ENCODE results near the gene RIN1.
"Not testable (repeated sequence)": the region's sequence is repeated elsewhere in the genome, so short reads cannot be mapped to it uniquely, and the experiment has no call there.

RIN1 gene

GRCh38 chr11:66314186-66314501 is 22.1 kb downstream of the RIN1 start:
- Histone ChIP-seq H3K4me3 (ENCODE audit: low read depth, low read length) (peak overlapping the region; percentile 54), H3K36me3 (replicated peaks) (no peaks in the 10 kb centered on the region), H3K27me3 (replicated peaks) (no peaks in the 10 kb centered on the region), H3K27ac (peak overlapping the region; percentile 97)
- TF ChIP-seq, protein P1, sequence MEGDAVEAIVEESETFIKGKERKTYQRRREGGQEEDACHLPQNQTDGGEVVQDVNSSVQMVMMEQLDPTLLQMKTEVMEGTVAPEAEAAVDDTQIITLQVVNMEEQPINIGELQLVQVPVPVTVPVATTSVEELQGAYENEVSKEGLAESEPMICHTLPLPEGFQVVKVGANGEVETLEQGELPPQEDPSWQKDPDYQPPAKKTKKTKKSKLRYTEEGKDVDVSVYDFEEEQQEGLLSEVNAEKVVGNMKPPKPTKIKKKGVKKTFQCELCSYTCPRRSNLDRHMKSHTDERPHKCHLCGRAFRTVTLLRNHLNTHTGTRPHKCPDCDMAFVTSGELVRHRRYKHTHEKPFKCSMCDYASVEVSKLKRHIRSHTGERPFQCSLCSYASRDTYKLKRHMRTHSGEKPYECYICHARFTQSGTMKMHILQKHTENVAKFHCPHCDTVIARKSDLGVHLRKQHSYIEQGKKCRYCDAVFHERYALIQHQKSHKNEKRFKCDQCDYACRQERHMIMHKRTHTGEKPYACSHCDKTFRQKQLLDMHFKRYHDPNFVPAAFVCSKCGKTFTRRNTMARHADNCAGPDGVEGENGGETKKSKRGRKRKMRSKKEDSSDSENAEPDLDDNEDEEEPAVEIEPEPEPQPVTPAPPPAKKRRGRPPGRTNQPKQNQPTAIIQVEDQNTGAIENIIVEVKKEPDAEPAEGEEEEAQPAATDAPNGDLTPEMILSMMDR (IDR thresholded peaks at IDR 0.05; ENCODE audit: low read depth, low read length, missing control alignments) = no peak
- DNase-seq = no peak
- in situ Hi-C loops (cut with HindIII; ENCODE audit: low pct_ligation_motif_present, low sequenced_read_pairs) = no loop called here

DNA sequence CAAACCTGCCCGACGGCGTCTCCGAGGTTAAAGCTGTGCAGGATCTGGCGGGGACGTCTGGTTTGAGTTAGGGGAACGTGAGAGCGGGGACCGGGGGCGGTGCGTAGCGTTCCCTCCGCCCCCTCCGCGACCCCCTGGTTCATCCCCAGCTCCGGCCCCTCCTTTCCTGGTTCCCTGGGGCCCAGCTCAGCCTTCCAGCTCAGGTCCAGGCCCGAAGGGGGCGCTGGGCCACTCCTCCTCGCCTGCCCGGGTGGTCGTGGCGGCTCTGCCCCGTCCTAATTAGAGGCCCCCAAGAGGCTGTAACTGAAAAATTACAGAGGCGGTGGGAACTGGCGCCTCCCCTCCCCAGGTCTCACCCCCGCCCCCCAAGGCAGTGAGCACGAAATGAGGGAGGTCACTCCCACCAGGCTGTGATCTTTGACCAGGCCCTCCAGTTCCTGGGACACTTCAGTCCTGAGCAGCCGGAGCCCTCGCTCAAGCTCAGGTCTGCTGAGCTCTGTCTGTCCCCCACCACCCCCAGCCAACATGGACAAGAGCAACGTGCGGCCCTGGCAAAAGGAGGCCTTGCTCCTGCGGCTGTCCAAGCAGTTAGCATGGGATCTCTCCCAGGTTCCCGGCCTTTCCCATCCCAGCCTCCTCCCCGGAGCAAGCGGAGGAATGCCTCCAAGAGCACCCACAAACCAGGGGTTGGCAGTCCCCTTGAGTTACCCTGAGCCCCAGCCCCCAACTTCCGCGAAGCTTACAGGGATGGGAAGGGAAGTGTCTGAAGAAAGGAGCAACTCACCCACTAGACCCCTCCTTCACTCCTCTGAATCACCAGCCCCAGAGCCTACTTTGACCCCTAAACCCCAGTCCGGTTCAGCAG is 22.7 kb downstream of the RIN1 start:
- Histone ChIP-seq H3K27ac (peak overlapping the region; percentile 97), H3K36me3 (replicated peaks) (no peaks in the 10 kb centered on the region), H3K27me3 (replicated peaks) (no peaks in the 10 kb centered on the region), H3K4me3 (ENCODE audit: low read depth, low read length) (peak overlapping the region; percentile 54)
- TF ChIP-seq, protein P1 (IDR thresholded peaks at IDR 0.05; ENCODE audit: low read depth, low read length, missing control alignments) = peak; percentile 58
- DNase-seq = no peak
- in situ Hi-C loops (cut with HindIII; ENCODE audit: low pct_ligation_motif_present, low sequenced_read_pairs) = no loop called here

GRCh38 chr11:66312549-66313320 is 23.5 kb downstream of the RIN1 start:
- H3K4me3 ChIP-seq (ENCODE audit: low read depth, low read length) = peak overlapping the region; percentile 66
- no peaks in the 10 kb centered on the region for H3K27me3 ChIP-seq (replicated peaks)
- peak overlapping the region; percentile 97 for H3K27ac ChIP-seq
- in situ Hi-C loops (cut with HindIII; ENCODE audit: low pct_ligation_motif_present, low sequenced_read_pairs) = no loop called here
- peak; percentile 99 for DNase-seq
- TF ChIP-seq, protein P1 (IDR thresholded peaks at IDR 0.05; ENCODE audit: low read depth, low read length, missing control alignments) = no peak
- no peaks in the 10 kb centered on the region for H3K36me3 ChIP-seq (replicated peaks)

DNA sequence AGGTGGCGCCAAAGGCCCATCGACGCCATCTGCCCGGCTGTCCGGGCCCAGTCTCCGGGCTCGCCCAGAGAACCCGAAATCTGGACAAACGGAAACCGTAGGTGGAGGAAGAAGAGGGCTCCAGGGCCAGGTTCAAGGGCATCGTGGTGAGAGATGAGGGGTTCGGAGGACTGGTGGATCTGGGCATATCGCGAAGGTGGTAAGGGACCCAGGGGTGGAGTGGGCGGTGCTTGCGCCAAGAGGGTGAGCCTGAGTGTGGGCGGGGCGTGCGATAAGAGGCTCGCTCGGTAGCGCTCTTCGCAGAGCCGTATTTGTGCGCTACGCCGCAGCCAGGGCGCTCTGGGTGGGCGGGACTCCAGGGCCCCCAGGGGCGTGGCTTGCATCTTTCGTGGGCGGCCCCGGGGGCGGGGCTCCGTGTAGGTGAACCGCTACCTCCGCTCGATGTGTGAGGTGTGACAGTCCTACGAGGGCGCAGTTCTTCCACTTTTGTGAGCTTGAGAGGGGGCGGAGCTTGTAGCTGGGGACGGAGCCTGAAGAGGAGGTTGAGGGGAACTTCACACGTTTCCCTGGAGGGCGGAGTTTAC is 24.2 kb downstream of the RIN1 start:
- TF ChIP-seq, protein P1 (IDR thresholded peaks at IDR 0.05; ENCODE audit: low read depth, low read length, missing control alignments) = peak; percentile 97

DNA sequence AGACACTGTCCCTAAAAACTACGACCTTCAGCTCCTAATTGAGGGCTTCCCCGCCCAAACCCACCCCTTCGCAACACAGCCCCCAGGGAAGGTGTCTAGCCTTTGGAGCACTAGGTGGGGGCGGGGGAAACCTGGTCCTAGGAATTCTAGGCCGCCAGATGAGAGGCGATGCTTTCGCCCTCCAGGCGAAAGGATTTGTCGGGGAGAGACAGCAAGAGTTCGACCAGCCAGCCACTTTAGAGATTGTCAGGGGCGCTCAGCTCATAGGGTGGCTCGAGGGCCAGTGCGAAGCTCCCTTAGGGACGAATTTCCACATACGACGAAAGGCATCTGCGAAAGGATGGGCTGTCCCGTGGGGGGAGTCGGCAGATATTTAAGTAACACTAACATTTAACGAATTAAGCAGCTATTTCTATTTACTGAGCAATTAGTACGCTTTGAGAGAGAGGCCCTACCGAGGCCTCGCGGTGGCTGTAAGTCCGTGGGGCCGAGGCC is 24.7 kb downstream of the RIN1 start:
- Histone ChIP-seq H3K27ac (peak overlapping the region; percentile 57), H3K27me3 (replicated peaks) (no peaks in the 10 kb centered on the region), H3K36me3 (replicated peaks) (no peaks in the 10 kb centered on the region), H3K4me3 (ENCODE audit: low read depth, low read length) (peak overlapping the region; percentile 66)
- TF ChIP-seq, protein P1 (IDR thresholded peaks at IDR 0.05; ENCODE audit: low read depth, low read length, missing control alignments) = no peak
- DNase-seq = no peak
- in situ Hi-C loops (cut with HindIII; ENCODE audit: low pct_ligation_motif_present, low sequenced_read_pairs) = no loop called here

More for the DNA sequence above, 24.2 kb downstream of the RIN1 start:
- peak overlapping the region; percentile 57 for H3K27ac ChIP-seq
- H3K4me3 ChIP-seq (ENCODE audit: low read depth, low read length) = peak overlapping the region; percentile 66
- in situ Hi-C loops (cut with HindIII; ENCODE audit: low pct_ligation_motif_present, low sequenced_read_pairs) = no loop called here
- H3K36me3 ChIP-seq (replicated peaks) = no peaks in the 10 kb centered on the region
- H3K27me3 ChIP-seq (replicated peaks) = no peaks in the 10 kb centered on the region
- DNase-seq = peak; percentile 84

DNA sequence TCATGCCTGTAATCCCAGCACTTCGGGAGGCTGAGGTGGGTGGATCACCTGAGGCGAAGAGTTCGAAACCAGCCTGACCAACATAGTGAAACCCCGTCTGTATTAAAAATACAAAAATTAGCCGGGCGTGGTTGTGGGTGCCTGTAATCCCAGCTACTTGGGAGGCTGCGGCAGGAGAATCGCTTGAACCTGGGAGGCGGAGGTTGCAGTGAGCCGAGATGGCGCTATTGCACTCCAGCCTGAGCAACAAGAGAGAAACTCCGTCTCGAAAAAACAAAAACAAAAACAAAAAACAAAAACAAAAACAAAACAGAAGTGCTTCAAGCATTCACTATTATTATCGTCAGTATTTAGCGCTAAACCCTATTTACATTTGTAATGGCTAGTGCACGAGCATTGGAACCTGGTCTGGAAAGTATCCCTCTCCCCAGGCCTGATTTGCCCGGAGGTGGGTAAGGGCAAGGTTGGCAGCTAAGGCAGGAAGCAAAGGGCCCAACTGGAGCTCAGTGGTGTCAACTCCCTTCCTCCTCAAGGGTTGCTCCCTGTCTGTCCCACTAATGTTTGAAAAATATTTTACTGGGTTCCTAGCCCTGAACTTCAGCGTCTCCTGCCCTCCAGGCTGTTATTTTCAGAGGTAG is 25.3 kb downstream of the RIN1 start:
- H3K27ac ChIP-seq; H3K27me3 ChIP-seq (replicated peaks); DNase-seq; H3K36me3 ChIP-seq (replicated peaks); in situ Hi-C loops (cut with HindIII; ENCODE audit: low pct_ligation_motif_present, low sequenced_read_pairs); H3K4me3 ChIP-seq (ENCODE audit: low read depth, low read length): not testable (repeated sequence)

Data from brain microvascular endothelial cell (primary cell).